HepG2 (cell line): Measurements from ENCODE around the gene PCDH7. TPM values are rescaled to one million over a fixed set of nuclear protein-coding genes. Genes with fewer than 3 reads are reported as not detected.

ENCODE experiments used
- ATAC-seq: fragments of 200-7000 bp; cut with Tn5 transposase; 3 replicates; pipeline ENCODE4 v1.9.1; 2020; ENCODE audit warnings: mild to moderate bottlenecking, moderate library complexity
- BruUV-seq: library from RNA; stranded (reverse); fragments of 400-500 nt; replicated peaks from 2 replicates; lab custom pipeline; 2021; lab: Mats Ljungman, UMichigan
- CTCF ChIA-PET: fragments of 300-600 bp; formaldehyde crosslinking; extraction: SDS; loops from one replicate; lab custom pipeline; 2021; ENCODE audit warnings: low total read pairs, inconsistent platforms, low intra/inter-chr PET ratio; lab: Yijun Ruan, JAX
- POLR2A ChIA-PET: fragments of 350-600 bp; sonication (Branson Sonifier 250); formaldehyde crosslinking; loops from one replicate; lab custom pipeline; 2020; ENCODE audit warnings: antibody characterized with exemption, inconsistent platforms; lab: Yijun Ruan, JAX
- DNase-seq: peaks from one replicate; pipeline ENCODE4 v3.0.0-alpha.2; 2015; ENCODE audit warnings: low spot score
- FAIRE-seq: peaks from 3 replicates; lab custom pipeline; 2011; peaks lifted over from hg19 to GRCh38; lab: Jason Lieb, UNC
- H2AFZ ChIP-seq: one replicate; pipeline ENCODE4 v1.6.1; 2011; ENCODE audit warnings: low read length, inconsistent platforms
- H3K27ac ChIP-seq: fragments of 300-600 bp; 3 replicates; pipeline ENCODE4 v1.8.0; 2011; ENCODE audit warnings: mixed run types, mild to moderate bottlenecking, mixed read lengths, low read length, inconsistent platforms; ENCODE audit not compliant: insufficient read depth; ENCODE audit errors: extremely low read length
- H3K27me3 ChIP-seq, 2 experiments: fragments of 200-600 bp in 1 of 2; 2 replicates in 1 of 2; 3 replicates in 1 of 2; pipeline versions ENCODE4 v1.6.0 to v1.8.0; 2011; ENCODE audit warnings: low read length in 2 of 2, mild to moderate bottlenecking in 2 of 2, moderate library complexity in 2 of 2, inconsistent platforms in 1 of 2; ENCODE audit not compliant: insufficient read depth in 2 of 2, control insufficient read depth in 1 of 2
- H3K36me3 ChIP-seq, 2 experiments: fragments of 200-600 bp in 1 of 2; replicated peaks in 1 of 2; 2 replicates in 1 of 2; 3 replicates in 1 of 2; pipeline versions ENCODE4 v1.5.1 to v1.8.0; 2011; ENCODE audit warnings: low read length in 2 of 2, inconsistent platforms in 1 of 2; ENCODE audit not compliant: insufficient read depth in 2 of 2, control insufficient read depth in 1 of 2
- H3K4me1 ChIP-seq: 2 replicates; pipeline ENCODE4 v1.5.1; 2012; ENCODE audit warnings: low read length, inconsistent platforms; ENCODE audit not compliant: insufficient read depth
- H3K4me2 ChIP-seq: 2 replicates; pipeline ENCODE4 v1.6.0; 2011; ENCODE audit warnings: low read depth, low read length, inconsistent platforms
- H3K4me3 ChIP-seq, 3 experiments: fragments of 200-600 bp in 1 of 3; sonication (generic), shearing (Covaris generic) in 1 of 3; replicated peaks in 1 of 3; 2 replicates each; pipeline ENCODE4 v1.5.1; 2011 to 2016; ENCODE audit warnings: low read length in 3 of 3, inconsistent platforms in 2 of 3, low read depth in 2 of 3, mild to moderate bottlenecking in 2 of 3, control low read depth in 1 of 3, mixed read lengths in 1 of 3; ENCODE audit not compliant: insufficient read depth in 1 of 3
- H3K79me2 ChIP-seq: one replicate; pipeline ENCODE4 v1.6.1; 2011; ENCODE audit warnings: low read length, inconsistent platforms; ENCODE audit not compliant: insufficient read depth
- H3K9ac ChIP-seq: 2 replicates; pipeline ENCODE4 v1.6.0; 2011; ENCODE audit warnings: mild to moderate bottlenecking, low read depth, low read length, inconsistent platforms; ENCODE audit not compliant: insufficient read depth
- H3K9me3 ChIP-seq: 2 replicates; pipeline ENCODE4 v1.5.1; 2012; ENCODE audit warnings: mild to moderate bottlenecking, low read length
- H4K20me1 ChIP-seq: 2 replicates; pipeline ENCODE4 v1.6.0; 2011; ENCODE audit warnings: inconsistent platforms, mild to moderate bottlenecking, low read length, moderate library complexity; ENCODE audit not compliant: insufficient read depth
- ESRRA ChIP-seq: sonication (generic); formaldehyde crosslinking; IDR thresholded peaks from 2 replicates; pipeline ENCODE4 v1.5.1; 2020; ENCODE audit warnings: mild to moderate bottlenecking, low read depth, missing genetic modification reagents
- TCF7L2 ChIP-seq: IDR thresholded peaks from 2 replicates; pipeline ENCODE4 v1.6.1; 2011; ENCODE audit warnings: mild to moderate bottlenecking, low read depth, low read length, moderate library complexity
- TERF1 ChIP-seq: sonication (generic); formaldehyde crosslinking; IDR thresholded peaks from 2 replicates; pipeline ENCODE4 v1.8.0; 2022; ENCODE audit warnings: mild to moderate bottlenecking, missing genetic modification reagents, moderate library complexity
- THAP8 ChIP-seq: sonication (generic); formaldehyde crosslinking; IDR thresholded peaks from 2 replicates; pipeline ENCODE4 v1.5.1; 2020; ENCODE audit warnings: missing genetic modification reagents, mild to moderate bottlenecking, borderline replicate concordance
- ZMAT3 ChIP-seq: sonication (generic); formaldehyde crosslinking; conservative IDR thresholded peaks from 2 replicates; pipeline ENCODE4 v1.7.0; 2021; ENCODE audit warnings: missing genetic modification reagents
- ZNF12 ChIP-seq: sonication (generic); formaldehyde crosslinking; IDR thresholded peaks from 2 replicates; pipeline ENCODE4 v1.5.0; 2020; ENCODE audit warnings: missing genetic modification reagents
- WGBS: methylation state at CpG from one replicate; pipeline ENCODE4 v1.1.6; 2017; ENCODE audit warnings: low lambda C conversion rate; 5-methylcytosine and 5-hydroxymethylcytosine counted together
- in situ Hi-C: cut with HindIII; loops from 2 replicates; pipeline ENCODE4 v1.10.0; 2017; ENCODE audit warnings: low pct_unique_long_range_greater_than_20kb; ENCODE audit not compliant: extremely low pct_ligation_motif_present
- intact Hi-C: fragments of 100-400 bp; cut with micrococcal nuclease; formaldehyde crosslinking; loops from one replicate; pipeline ENCODE4 v1.10.0; 2022; ENCODE audit not compliant: unreplicated experiment
- polyA plus RNA-seq, 8 experiments: library from polyadenylated mRNA; depleted of rRNA in 3 of 8; stranded (reverse) in 7 of 8; unstranded in 1 of 8; fragments of >200 nt; fragmentation: Illumina TruSeq in 4 of 8; extraction: Trizol in 4 of 8; gene quantifications; 2 replicates each; pipeline versions ENCODE4 v1.2.1 to v1.2.3, GENCODE V29; 2011 to 2016; ENCODE audit warnings: low read depth in 4 of 8, missing spikeins in 1 of 8, mixed read lengths in 1 of 8; ENCODE audit not compliant: insufficient read depth in 1 of 8
- total RNA-seq, 5 experiments: library from RNA; depleted of rRNA; stranded (reverse); fragments of >200 nt; fragmentation: Illumina TruSeq; extraction: Trizol; gene quantifications; 2 replicates each; pipeline ENCODE4 v1.2.3, GENCODE V29; 2016; ENCODE audit warnings: low read depth in 1 of 5
- TF ChIP-seq, protein P1 (sequence below): IDR thresholded peaks from 2 replicates; pipeline ENCODE4 v1.4.0; 2020; ENCODE audit warnings: mild to moderate bottlenecking, missing genetic modification reagents

The PCDH7 gene
- total and polyA plus RNA-seq, 2 of the 13 experiments (the other 11 are each of a cell fraction or from before 2014, with no cell fraction given), result not detected

DNA sequence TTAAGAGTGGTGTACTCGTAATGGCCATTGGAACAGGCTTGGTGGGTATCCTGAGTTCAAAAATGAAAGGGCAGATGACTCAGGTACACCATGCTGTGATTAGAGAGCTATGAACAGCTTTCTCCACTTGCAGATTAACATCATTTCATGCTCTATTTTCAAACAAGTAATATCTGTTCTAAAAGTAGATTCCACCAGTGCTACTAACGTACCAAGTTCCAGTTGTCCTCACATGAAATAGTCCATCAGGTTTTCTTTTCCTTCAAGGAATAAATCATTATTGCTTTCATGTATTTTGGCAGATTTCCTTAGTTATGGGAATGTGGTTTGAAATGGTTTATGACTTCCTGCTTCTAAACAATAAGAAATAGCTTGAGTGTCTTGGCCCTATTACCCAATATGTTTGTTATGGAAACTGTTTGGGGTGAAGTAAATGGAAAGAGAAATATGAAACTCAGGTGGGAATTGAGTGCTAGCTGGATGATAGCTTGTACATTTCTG lies 49.9 kb downstream of the PCDH7 start:
- H2AFZ ChIP-seq, result no peak overlapping the region
- intact Hi-C loops, result no loop called here
- ATAC-seq, result no peak

GRCh38 chr4:30770812-30771211 lies 50.6 kb downstream of the PCDH7 start:
- BruUV-seq, result no TSS peak
- Histone ChIP-seq H2AFZ (no peak overlapping the region), H3K4me1 (no peaks in the 10 kb centered on the region), H3K4me3 (no peak overlapping the region), H3K27me3 (no peaks in the 10 kb centered on the region), H4K20me1 (no peaks in the 10 kb centered on the region), H3K36me3 (no peaks in the 10 kb centered on the region), H3K27ac (no peak overlapping the region), H3K9ac (no peak overlapping the region), H3K9me3 (no peaks in the 10 kb centered on the region), H3K79me2 (no peaks in the 10 kb centered on the region), H3K4me2 (no peak overlapping the region)
- DNase-seq, result no peak
- 0% methylated on average over 2 of the region's 2 CpGs for WGBS
- in situ Hi-C loops (no loop called here), intact Hi-C loops (no loop called here)
- FAIRE-seq, result no peak
- ATAC-seq, result no peak
- ChIA-PET POLR2A (no interaction called here), CTCF (no interaction called here)
- TF ChIP-seq THAP8 (no peak), ESRRA (CRISPR knock-in tag) (no peak), ZNF12 (no peak), TCF7L2 (no peak), ZMAT3 (CRISPR knock-in tag) (no peak)
- TF ChIP-seq, protein P1, sequence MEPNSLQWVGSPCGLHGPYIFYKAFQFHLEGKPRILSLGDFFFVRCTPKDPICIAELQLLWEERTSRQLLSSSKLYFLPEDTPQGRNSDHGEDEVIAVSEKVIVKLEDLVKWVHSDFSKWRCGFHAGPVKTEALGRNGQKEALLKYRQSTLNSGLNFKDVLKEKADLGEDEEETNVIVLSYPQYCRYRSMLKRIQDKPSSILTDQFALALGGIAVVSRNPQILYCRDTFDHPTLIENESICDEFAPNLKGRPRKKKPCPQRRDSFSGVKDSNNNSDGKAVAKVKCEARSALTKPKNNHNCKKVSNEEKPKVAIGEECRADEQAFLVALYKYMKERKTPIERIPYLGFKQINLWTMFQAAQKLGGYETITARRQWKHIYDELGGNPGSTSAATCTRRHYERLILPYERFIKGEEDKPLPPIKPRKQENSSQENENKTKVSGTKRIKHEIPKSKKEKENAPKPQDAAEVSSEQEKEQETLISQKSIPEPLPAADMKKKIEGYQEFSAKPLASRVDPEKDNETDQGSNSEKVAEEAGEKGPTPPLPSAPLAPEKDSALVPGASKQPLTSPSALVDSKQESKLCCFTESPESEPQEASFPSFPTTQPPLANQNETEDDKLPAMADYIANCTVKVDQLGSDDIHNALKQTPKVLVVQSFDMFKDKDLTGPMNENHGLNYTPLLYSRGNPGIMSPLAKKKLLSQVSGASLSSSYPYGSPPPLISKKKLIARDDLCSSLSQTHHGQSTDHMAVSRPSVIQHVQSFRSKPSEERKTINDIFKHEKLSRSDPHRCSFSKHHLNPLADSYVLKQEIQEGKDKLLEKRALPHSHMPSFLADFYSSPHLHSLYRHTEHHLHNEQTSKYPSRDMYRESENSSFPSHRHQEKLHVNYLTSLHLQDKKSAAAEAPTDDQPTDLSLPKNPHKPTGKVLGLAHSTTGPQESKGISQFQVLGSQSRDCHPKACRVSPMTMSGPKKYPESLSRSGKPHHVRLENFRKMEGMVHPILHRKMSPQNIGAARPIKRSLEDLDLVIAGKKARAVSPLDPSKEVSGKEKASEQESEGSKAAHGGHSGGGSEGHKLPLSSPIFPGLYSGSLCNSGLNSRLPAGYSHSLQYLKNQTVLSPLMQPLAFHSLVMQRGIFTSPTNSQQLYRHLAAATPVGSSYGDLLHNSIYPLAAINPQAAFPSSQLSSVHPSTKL (CRISPR knock-in tag), result no peak

More for the DNA sequence above, 49.9 kb downstream of the PCDH7 start:
- no peaks in the 10 kb centered on the region for H4K20me1 ChIP-seq
- ChIA-PET CTCF (no interaction called here), POLR2A (no interaction called here)
- in situ Hi-C loops, result no loop called here
- BruUV-seq, result no TSS peak
- no peak for DNase-seq
- no peak overlapping the region for H3K4me3 ChIP-seq
- no peaks in the 10 kb centered on the region for H3K79me2 ChIP-seq
- no peaks in the 10 kb centered on the region for H3K27me3 ChIP-seq
- no peak for FAIRE-seq
- 0% methylated on average over 2 of the region's 2 CpGs for WGBS
- H3K9ac ChIP-seq, result no peak overlapping the region
- no peaks in the 10 kb centered on the region for H3K4me1 ChIP-seq
- H3K9me3 ChIP-seq, result no peaks in the 10 kb centered on the region
- no peak for TF ChIP-seq TERF1 (CRISPR knock-in tag)
- H3K4me2 ChIP-seq, result no peak overlapping the region
- no peaks in the 10 kb centered on the region for H3K36me3 ChIP-seq
- H3K27ac ChIP-seq, result no peak overlapping the region
